RWPE2 (cell line): ENCODE results near the gene PDE4B.
"Not testable (repeated sequence)": the region's sequence is repeated elsewhere in the genome, so short reads cannot be mapped to it uniquely, and the experiment has no call there.

Experiments used
- ATAC-seq: fragments of 200-7000 bp; cut with Tn5 transposase; 3 replicates; pipeline ENCODE4 v1.9.1; 2021; ENCODE audit warnings: low read depth
- DNase-seq: peaks from one replicate; pipeline ENCODE4 v3.0.0-alpha.2; 2020; ENCODE audit warnings: low spot score
- H3K27ac ChIP-seq: fragments of 450-650 bp; 2 replicates; pipeline ENCODE4 v1.5.1; 2017; ENCODE audit warnings: mild to moderate bottlenecking; ENCODE audit not compliant: poor library complexity, severe bottlenecking
- H3K27me3 ChIP-seq: fragments of 250-450 bp; sonication (Bioruptor Pico); 2 replicates; pipeline ENCODE4 v1.5.1; 2021; ENCODE audit warnings: mild to moderate bottlenecking, moderate library complexity; ENCODE audit not compliant: insufficient read depth, poor library complexity, severe bottlenecking
- H3K36me3 ChIP-seq: fragments of 250-450 bp; sonication (Bioruptor Pico); 2 replicates; pipeline ENCODE4 v1.5.1; 2020; ENCODE audit warnings: low read depth, mild to moderate bottlenecking, moderate library complexity
- H3K4me1 ChIP-seq: fragments of 250-450 bp; sonication (Bioruptor Pico); 2 replicates; pipeline ENCODE4 v1.5.1; 2021; ENCODE audit warnings: mild to moderate bottlenecking, moderate library complexity; ENCODE audit not compliant: insufficient read depth, poor library complexity, severe bottlenecking
- H3K4me3 ChIP-seq: fragments of 250-450 bp; sonication (Bioruptor Pico); 2 replicates; pipeline ENCODE4 v1.5.1; 2021; ENCODE audit warnings: mild to moderate bottlenecking, moderate library complexity; ENCODE audit not compliant: severe bottlenecking
- H3K9me3 ChIP-seq: fragments of 250-450 bp; sonication (Bioruptor Pico); 2 replicates; pipeline ENCODE4 v1.5.1; 2021; ENCODE audit warnings: mild to moderate bottlenecking, moderate library complexity; ENCODE audit not compliant: severe bottlenecking
- TF ChIP-seq, protein P1 (sequence below): fragments of 450-650 bp; IDR thresholded peaks from one replicate; pipeline ENCODE4 v1.5.1; 2017; ENCODE audit warnings: mild to moderate bottlenecking, moderate library complexity; ENCODE audit not compliant: poor library complexity, severe bottlenecking

The PDE4B gene

DNA sequence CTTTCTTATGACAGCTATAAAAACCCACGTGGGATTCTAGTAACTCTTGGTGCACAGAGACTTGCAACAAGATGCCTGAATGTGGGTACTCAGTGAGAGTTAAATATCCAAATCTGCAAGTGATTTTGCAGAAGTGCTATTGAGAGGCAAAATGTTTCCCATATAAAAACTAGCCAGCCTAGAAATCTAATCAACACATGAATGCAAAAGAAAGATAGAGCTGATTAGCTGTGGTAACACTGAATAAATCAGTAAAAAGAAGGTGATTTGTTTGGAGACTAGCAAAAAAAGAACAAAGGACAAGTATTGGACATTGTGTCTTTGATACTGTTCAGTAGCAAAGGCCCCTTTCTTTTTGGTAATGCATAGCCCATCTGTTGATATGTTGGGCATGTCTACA lies 527.5 kb downstream of the PDE4B start:
- Histone ChIP-seq H3K27me3 (no peaks in the 10 kb centered on the region), H3K9me3 (no peaks in the 10 kb centered on the region), H3K4me3 (no peak overlapping the region), H3K36me3 (no peaks in the 10 kb centered on the region), H3K27ac (no peak overlapping the region), H3K4me1 (no peaks in the 10 kb centered on the region)
- ATAC-seq, result no peak
- DNase-seq, result no peak
- TF ChIP-seq, protein P1, sequence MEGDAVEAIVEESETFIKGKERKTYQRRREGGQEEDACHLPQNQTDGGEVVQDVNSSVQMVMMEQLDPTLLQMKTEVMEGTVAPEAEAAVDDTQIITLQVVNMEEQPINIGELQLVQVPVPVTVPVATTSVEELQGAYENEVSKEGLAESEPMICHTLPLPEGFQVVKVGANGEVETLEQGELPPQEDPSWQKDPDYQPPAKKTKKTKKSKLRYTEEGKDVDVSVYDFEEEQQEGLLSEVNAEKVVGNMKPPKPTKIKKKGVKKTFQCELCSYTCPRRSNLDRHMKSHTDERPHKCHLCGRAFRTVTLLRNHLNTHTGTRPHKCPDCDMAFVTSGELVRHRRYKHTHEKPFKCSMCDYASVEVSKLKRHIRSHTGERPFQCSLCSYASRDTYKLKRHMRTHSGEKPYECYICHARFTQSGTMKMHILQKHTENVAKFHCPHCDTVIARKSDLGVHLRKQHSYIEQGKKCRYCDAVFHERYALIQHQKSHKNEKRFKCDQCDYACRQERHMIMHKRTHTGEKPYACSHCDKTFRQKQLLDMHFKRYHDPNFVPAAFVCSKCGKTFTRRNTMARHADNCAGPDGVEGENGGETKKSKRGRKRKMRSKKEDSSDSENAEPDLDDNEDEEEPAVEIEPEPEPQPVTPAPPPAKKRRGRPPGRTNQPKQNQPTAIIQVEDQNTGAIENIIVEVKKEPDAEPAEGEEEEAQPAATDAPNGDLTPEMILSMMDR, result no peak

DNA sequence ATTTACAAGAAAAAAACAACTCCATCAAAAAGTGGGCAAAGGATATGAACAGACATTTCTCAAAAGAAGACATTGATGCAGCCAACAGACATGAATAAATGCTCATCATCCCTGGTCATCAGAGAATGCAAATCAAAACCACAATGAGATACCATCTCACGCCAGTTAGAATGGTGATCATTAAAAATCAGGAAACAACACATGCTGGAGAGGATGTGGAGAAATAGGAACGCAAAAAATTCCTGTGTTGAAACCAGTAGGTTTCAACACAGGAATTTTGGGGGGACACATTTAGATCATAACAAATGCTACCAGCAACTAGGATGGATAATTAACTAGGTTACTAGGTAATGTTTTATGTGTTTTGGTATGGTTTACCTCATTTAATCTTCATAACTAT lies 529.8 kb downstream of the PDE4B start:
- not testable (repeated sequence) for ATAC-seq, H3K9me3 ChIP-seq, H3K4me3 ChIP-seq, H3K36me3 ChIP-seq, H3K27ac ChIP-seq, H3K4me1 ChIP-seq, DNase-seq, H3K27me3 ChIP-seq

DNA sequence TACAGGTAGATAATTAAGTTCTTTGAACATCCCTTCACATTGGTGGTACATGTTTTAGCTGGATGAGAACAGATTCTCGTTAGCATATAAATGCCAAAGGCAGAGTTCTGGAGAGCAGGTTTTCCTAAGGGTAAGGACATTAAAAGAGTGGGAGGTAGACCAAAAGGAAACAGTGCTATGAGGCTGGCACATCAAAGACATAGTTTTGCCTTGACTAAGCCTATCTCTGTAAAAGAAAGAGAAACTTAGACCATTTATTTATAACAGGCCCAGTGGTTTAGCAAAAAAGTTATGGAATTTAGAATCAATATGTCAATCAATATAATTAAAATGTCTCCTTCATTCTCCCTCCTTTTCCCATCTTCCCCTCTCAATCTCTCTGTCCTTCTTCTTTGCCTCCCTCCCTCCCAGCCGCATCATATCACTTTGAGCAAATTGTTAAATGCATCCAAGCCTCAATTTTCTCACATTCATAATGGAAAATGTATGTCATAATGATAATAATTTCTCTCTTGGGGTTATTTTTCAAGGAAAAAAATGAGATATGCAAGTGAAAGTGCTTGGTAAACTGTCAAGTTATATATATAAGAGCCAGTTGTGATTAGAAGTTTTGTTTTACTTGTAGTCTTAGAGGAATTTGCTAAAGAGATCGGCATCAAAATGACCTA lies 531.4 kb downstream of the PDE4B start:
- Histone ChIP-seq H3K9me3 (no peaks in the 10 kb centered on the region), H3K27me3 (no peaks in the 10 kb centered on the region), H3K36me3 (no peaks in the 10 kb centered on the region), H3K4me3 (no peak overlapping the region), H3K4me1 (no peaks in the 10 kb centered on the region), H3K27ac (no peak overlapping the region)
- TF ChIP-seq, protein P1, result no peak
- DNase-seq (no peak), ATAC-seq (no peak)

DNA sequence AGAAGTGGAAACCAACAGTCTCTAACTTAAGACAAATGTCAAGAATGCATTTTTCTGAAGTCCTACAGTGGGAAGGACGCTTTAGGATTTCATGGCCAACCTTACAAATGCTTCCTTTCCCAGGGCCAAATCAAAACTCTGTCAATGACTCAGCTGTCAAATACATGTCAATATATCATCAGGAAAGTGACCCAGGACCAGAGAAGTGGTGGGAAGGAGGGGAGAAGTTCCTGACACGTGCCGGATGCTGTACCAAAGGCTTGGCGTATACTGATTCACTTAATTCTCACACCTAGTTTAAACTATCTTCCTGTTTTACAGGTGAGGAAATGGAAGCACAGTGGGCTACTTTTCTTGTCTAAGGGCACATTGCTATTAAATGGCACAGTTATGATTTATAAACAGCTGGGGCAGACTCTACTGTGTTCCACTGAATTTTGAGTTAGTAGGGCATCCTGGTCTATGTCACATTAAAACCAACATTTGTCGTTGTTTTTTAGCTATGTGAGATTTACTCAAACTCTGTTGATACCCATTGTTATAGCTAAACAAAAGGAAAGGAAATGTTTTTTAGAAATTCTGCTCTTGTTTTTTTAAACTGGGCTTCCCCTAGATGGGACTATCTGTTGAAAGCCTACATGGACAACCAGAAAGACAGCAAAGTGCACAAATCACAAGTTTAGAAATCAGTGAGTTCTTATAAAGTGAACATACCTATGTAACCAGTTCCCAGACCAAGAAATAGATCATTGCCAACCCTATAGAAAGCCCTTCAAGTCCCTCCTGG lies 533.1 kb downstream of the PDE4B start:
- Histone ChIP-seq H3K27ac (no peak overlapping the region), H3K36me3 (no peaks in the 10 kb centered on the region), H3K4me3 (no peak overlapping the region), H3K9me3 (no peaks in the 10 kb centered on the region), H3K4me1 (no peaks in the 10 kb centered on the region), H3K27me3 (no peaks in the 10 kb centered on the region)
- TF ChIP-seq, protein P1, result no peak
- ATAC-seq (no peak), DNase-seq (no peak)

DNA sequence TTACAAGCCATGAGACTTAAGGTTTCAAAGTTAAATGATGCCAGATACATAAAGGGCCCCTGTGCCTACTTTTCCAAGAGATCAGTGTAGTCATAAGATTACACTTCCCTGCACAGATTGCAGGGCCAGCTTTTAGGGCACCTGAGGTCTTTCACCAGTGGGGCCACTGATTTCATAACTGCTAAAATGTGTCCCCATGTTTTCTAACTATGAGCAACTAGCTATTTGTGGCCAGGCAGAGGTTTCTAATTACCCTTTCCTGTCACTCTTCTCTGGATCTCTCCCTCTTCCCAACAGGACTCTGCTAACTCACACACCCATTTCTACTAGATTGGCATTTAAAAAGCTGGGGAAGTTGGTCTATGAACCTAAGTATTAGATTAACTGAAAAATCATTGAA lies 534.2 kb downstream of the PDE4B start:
- no peak overlapping the region for H3K27ac ChIP-seq
- H3K36me3 ChIP-seq, result no peaks in the 10 kb centered on the region
- no peaks in the 10 kb centered on the region for H3K9me3 ChIP-seq
- peaks cover 3% of the 10 kb centered on the region for H3K4me1 ChIP-seq
- H3K4me3 ChIP-seq, result no peak overlapping the region
- ATAC-seq (no peak), DNase-seq (no peak)
- no peaks in the 10 kb centered on the region for H3K27me3 ChIP-seq
- TF ChIP-seq, protein P1, result no peak
